Neural progenitor cell (in vitro differentiated cells): Measurements from ENCODE around the gene CDH2. TPM values are rescaled to one million over a fixed set of nuclear protein-coding genes. Genes with fewer than 3 reads are reported as not detected.

Source experiments
- DNase-seq: peaks from one replicate; pipeline ENCODE4 v3.0.0-alpha.2; 2016; ENCODE audit warnings: low spot score
- H2AFZ ChIP-seq: fragments of 200-600 bp; sonication (generic); replicated peaks from 2 replicates; pipeline ENCODE4 v1.6.1; 2016; ENCODE audit warnings: antibody characterized with exemption
- H3F3A ChIP-seq: fragments of 200-600 bp; sonication (generic); 2 replicates; pipeline ENCODE4 v1.6.1; 2016; ENCODE audit warnings: antibody characterized with exemption, low read depth
- H3K27ac ChIP-seq: fragments of 200-600 bp; sonication (generic); 2 replicates; pipeline ENCODE4 v1.5.1; 2016; ENCODE audit warnings: mild to moderate bottlenecking
- H3K27me3 ChIP-seq: fragments of 200-600 bp; sonication (generic); 2 replicates; pipeline ENCODE4 v1.6.1; 2016; ENCODE audit warnings: mild to moderate bottlenecking, moderate library complexity
- H3K36me3 ChIP-seq: fragments of 200-600 bp; sonication (generic); 2 replicates; pipeline ENCODE4 v1.5.1; 2016
- H3K4me1 ChIP-seq: fragments of 200-600 bp; sonication (generic); 2 replicates; pipeline ENCODE4 v1.6.1; 2016; ENCODE audit warnings: mixed run types
- H3K4me2 ChIP-seq: fragments of 200-600 bp; sonication (generic); 2 replicates; pipeline ENCODE4 v1.6.1; 2016
- H3K4me3 ChIP-seq: fragments of 200-600 bp; sonication (generic); 2 replicates; pipeline ENCODE4 v1.5.1; 2016
- H3K79me2 ChIP-seq: fragments of 200-600 bp; sonication (generic); 2 replicates; pipeline ENCODE4 v1.6.1; 2016; ENCODE audit warnings: low read depth
- H3K9ac ChIP-seq: fragments of 200-600 bp; sonication (generic); 2 replicates; pipeline ENCODE4 v1.6.1; 2016
- H3K9me3 ChIP-seq: fragments of 200-600 bp; sonication (generic); 2 replicates; pipeline ENCODE4 v1.5.1; 2016; ENCODE audit warnings: low read depth
- H4K20me1 ChIP-seq: fragments of 200-600 bp; sonication (generic); 2 replicates; pipeline ENCODE4 v1.6.1; 2016; ENCODE audit warnings: low read depth
- H3K27ac Mint-ChIP-seq: 3 replicates; pipeline ENCODE4 v1.8.0; 2021; ENCODE audit warnings: mixed read lengths
- H3K27me3 Mint-ChIP-seq: 2 replicates; pipeline ENCODE4 v1.8.0; 2022; ENCODE audit warnings: low read depth, mild to moderate bottlenecking, inconsistent platforms, moderate library complexity, mixed read lengths; ENCODE audit not compliant: insufficient read depth
- H3K36me3 Mint-ChIP-seq: 3 replicates; pipeline ENCODE4 v1.8.0; 2021; ENCODE audit warnings: mixed read lengths
- H3K4me1 Mint-ChIP-seq: 3 replicates; pipeline ENCODE4 v1.8.0; 2021; ENCODE audit warnings: mixed read lengths
- H3K4me3 Mint-ChIP-seq: 3 replicates; pipeline ENCODE4 v1.8.0; 2021; ENCODE audit warnings: mild to moderate bottlenecking, moderate library complexity, mixed read lengths
- H3K9me3 Mint-ChIP-seq: 3 replicates; pipeline ENCODE4 v1.8.0; 2020; ENCODE audit warnings: mixed read lengths
- EZH2 ChIP-seq: fragments of 200-600 bp; sonication (generic); IDR thresholded peaks from 2 replicates; pipeline ENCODE4 v1.6.1; 2017; ENCODE audit warnings: antibody characterized with exemption, mild to moderate bottlenecking, moderate library complexity
- EZH2phosphoT487 ChIP-seq: fragments of 200-600 bp; sonication (generic); IDR thresholded peaks from 2 replicates; pipeline ENCODE4 v1.6.1; 2017; ENCODE audit warnings: antibody characterized with exemption
- total RNA-seq: library from RNA; depleted of rRNA; stranded (reverse); fragments of >200 nt; gene quantifications from 2 replicates; pipeline ENCODE4 v1.2.3, GENCODE V29; 2015; ENCODE audit warnings: low replicate concordance
- TF ChIP-seq, protein P1 (sequence below): fragments of 200-600 bp; sonication (generic); IDR thresholded peaks from 2 replicates; pipeline ENCODE4 v1.5.1; 2017; ENCODE audit warnings: antibody characterized with exemption, mild to moderate bottlenecking

Gene CDH2
- total RNA-seq, 1 donor from 2014 or later, result 459 TPM

DNA sequence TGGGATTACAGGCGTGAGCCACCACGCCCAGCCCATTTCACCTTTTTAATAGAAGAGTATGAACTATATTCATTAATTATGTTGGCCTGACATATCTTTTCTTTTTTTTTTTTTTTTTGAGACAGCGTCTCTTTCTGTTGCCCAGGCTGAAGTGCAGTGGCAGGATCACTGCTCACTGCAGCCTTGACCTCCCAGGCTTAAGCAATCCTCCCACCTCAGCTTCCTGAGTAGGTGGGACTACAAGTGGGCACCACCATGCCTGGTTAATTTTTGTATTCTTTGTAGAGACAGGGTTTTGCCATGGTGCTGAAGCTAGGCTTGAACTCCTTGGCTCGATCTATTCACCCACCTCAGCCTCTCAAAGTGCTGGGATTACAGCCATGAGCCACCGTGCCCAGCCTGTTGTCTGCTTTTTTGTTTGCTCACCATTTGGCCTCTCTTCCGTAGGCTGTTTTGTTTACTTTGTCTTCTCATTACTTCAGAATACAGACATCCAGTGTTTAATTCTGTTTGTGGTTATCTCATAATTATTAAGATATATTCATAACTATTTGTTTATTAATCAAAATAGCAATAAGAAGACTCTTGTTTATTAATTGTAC is 16.3 kb upstream of the CDH2 start:
- peaks cover 3% of the 10 kb centered on the region for H3K27me3 Mint-ChIP-seq
- Histone ChIP-seq H4K20me1 (no peaks in the 10 kb centered on the region), H3K4me3 (no peak overlapping the region), H3K27me3 (no peaks in the 10 kb centered on the region), H3K4me2 (no peak overlapping the region), H2AFZ (no peak overlapping the region), H3K9ac (no peak overlapping the region), H3K27ac (no peak overlapping the region), H3F3A (peaks cover 3% of the 10 kb centered on the region), H3K9me3 (no peaks in the 10 kb centered on the region), H3K79me2 (no peaks in the 10 kb centered on the region), H3K4me1 (no peaks in the 10 kb centered on the region), H3K36me3 (peaks cover 5% of the 10 kb centered on the region)
- TF ChIP-seq, protein P1, sequence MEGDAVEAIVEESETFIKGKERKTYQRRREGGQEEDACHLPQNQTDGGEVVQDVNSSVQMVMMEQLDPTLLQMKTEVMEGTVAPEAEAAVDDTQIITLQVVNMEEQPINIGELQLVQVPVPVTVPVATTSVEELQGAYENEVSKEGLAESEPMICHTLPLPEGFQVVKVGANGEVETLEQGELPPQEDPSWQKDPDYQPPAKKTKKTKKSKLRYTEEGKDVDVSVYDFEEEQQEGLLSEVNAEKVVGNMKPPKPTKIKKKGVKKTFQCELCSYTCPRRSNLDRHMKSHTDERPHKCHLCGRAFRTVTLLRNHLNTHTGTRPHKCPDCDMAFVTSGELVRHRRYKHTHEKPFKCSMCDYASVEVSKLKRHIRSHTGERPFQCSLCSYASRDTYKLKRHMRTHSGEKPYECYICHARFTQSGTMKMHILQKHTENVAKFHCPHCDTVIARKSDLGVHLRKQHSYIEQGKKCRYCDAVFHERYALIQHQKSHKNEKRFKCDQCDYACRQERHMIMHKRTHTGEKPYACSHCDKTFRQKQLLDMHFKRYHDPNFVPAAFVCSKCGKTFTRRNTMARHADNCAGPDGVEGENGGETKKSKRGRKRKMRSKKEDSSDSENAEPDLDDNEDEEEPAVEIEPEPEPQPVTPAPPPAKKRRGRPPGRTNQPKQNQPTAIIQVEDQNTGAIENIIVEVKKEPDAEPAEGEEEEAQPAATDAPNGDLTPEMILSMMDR, result no peak
- TF ChIP-seq EZH2phosphoT487 (no peak), EZH2 (no peak)
- H3K27ac Mint-ChIP-seq, result no peak overlapping the region
- peaks cover 10% of the 10 kb centered on the region for H3K4me1 Mint-ChIP-seq
- H3K4me3 Mint-ChIP-seq, result no peak overlapping the region
- DNase-seq, result no peak
- peaks cover 5% of the 10 kb centered on the region for H3K9me3 Mint-ChIP-seq
- H3K36me3 Mint-ChIP-seq, result peaks cover 6% of the 10 kb centered on the region

DNA sequence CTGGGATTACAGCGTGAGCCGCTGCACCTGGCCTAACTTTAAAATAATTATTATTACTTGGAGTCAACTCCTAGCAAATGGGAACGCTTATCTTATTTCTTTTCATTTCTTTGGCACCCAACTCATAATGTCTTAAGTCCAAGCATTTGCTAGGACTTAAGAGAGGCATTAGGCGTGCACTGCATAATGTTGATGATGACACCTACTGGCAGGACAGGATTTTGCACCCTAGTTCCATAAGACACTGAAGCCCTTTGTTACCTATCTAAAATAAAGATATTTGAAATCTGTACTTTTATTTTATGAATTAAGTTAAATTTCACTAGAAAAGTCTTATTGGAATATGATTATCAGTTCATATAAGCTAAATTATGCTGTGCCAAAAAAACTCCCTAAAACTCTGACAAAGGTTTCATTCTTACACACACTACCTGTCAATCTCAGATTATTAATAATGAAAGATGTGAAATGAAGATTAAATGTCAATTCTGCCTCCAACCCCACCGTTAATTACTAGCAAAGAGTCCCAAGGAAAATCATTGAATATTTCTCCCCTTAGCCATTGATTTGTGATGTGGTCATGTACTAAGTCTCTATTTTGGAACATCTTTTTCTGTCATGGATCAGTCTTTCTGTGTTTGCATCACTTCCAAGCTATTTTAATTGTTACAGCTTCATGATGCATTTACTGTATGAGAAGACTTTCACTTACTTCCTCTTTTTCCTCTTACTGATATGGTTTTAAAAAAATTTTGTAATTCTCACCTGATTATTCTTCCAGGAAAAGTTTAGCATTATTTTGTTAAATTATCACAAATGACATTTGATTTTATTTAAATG is 12.7 kb upstream of the CDH2 start:
- Histone ChIP-seq H3K27ac (no peak overlapping the region), H3K9me3 (no peaks in the 10 kb centered on the region), H3K4me2 (no peak overlapping the region), H4K20me1 (no peaks in the 10 kb centered on the region), H3F3A (peaks cover 6% of the 10 kb centered on the region), H3K9ac (no peak overlapping the region), H3K27me3 (no peaks in the 10 kb centered on the region), H2AFZ (no peak overlapping the region), H3K4me3 (no peak overlapping the region), H3K36me3 (peaks cover 5% of the 10 kb centered on the region), H3K79me2 (no peaks in the 10 kb centered on the region), H3K4me1 (no peaks in the 10 kb centered on the region)
- Mint-ChIP-seq H3K27ac (no peak overlapping the region), H3K4me1 (no peaks in the 10 kb centered on the region), H3K36me3 (peaks cover 6% of the 10 kb centered on the region), H3K9me3 (peaks cover 5% of the 10 kb centered on the region), H3K27me3 (no peaks in the 10 kb centered on the region), H3K4me3 (no peak overlapping the region)
- DNase-seq, result peak; percentile 45
- TF ChIP-seq, protein P1, result peak; percentile 59
- no peak for TF ChIP-seq EZH2

GRCh38 chr18:28185121-28185520 is 8.2 kb upstream of the CDH2 start:
- H3F3A ChIP-seq, result peaks cover 10% of the 10 kb centered on the region
- no peak overlapping the region for H2AFZ ChIP-seq
- no peak overlapping the region for H3K4me2 ChIP-seq
- H3K27ac ChIP-seq, result no peak overlapping the region
- no peaks in the 10 kb centered on the region for H3K27me3 ChIP-seq
- H3K36me3 ChIP-seq, result no peaks in the 10 kb centered on the region
- Mint-ChIP-seq H3K4me3 (no peak overlapping the region), H3K27me3 (peaks cover 2% of the 10 kb centered on the region), H3K27ac (no peak overlapping the region), H3K9me3 (peaks cover 9% of the 10 kb centered on the region), H3K36me3 (peaks cover 8% of the 10 kb centered on the region), H3K4me1 (peaks cover 22% of the 10 kb centered on the region)
- no peak overlapping the region for H3K9ac ChIP-seq
- peaks cover 10% of the 10 kb centered on the region for H4K20me1 ChIP-seq
- H3K4me1 ChIP-seq, result peaks cover under 1% of the 10 kb centered on the region
- H3K4me3 ChIP-seq, result no peak overlapping the region
- no peak for DNase-seq
- H3K9me3 ChIP-seq, result no peaks in the 10 kb centered on the region
- TF ChIP-seq, protein P1, result no peak
- TF ChIP-seq EZH2 (no peak), EZH2phosphoT487 (no peak)
- peaks cover 14% of the 10 kb centered on the region for H3K79me2 ChIP-seq
